ENCODE data around the gene RAD51B.

The RAD51B gene

DNA sequence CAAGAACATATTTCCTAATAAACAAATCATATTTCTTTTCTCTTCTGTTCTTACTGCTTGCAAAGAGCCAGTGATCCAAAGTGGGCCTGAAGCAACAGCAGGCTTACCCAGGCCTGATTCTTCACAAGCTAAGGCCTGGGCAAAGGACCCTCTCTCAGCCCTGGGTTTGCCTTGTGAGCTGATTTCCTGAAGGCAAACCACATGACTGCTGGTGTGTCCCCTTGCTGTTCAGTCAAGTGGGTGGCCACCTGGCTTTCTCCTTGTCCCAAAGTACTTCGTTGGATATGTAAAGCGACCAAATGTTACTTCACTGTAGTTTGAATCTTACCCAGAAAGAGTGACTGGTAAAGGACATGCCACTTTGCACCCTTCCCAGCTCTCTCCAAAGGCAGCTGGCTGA is 580.4 kb downstream of the RAD51B start:
- DNase-seq: no peak

DNA sequence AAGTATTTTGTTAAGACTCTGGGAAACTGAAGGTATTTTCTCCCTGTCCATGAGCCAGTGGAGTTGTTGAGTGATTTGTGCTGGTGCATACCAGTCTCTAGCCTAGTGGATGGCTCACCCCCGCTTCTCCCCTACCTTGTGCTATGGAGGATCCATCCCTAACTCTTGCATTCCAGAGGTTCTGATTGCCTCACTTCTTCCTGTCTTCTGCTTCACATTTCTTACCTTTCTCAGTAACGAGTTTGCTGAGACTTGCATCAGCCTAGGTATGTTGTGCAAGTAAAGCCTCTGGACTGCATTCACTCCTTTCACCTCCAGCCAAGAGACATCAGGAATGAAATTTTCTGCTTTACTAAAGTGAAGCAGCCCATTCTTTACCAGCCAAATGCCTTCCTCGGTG is 581.7 kb downstream of the RAD51B start:
- no peak for DNase-seq

GRCh38 chr14:68401855-68402254 is 582.3 kb downstream of the RAD51B start:
- no peak for DNase-seq

GRCh38 chr14:68402525-68403101 is 583.0 kb downstream of the RAD51B start:
- no peak for DNase-seq

GRCh38 chr14:68403191-68404145 is 583.9 kb downstream of the RAD51B start:
- DNase-seq: no peak

DNA sequence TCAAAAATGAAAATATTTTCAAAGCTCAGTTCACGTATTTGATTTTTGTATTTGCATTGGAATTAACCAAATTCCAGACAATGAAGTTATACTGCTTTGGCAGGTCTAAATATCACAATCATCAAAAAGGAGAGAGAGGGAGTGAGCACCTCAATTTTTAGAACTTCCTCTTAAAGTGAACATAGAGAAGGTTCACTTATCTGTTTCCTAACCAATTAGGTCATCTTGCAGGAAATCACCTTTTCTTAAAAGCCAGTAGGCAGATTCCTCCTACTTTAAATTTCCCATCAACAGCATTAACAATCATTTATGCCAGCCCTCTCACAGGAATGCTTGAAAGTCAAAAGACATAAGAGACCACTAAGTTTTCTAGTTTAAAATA is 584.6 kb downstream of the RAD51B start:
- no peak for DNase-seq

GRCh38 chr14:68404652-68405183 is 585.1 kb downstream of the RAD51B start:
- peak; percentile 64 for DNase-seq

- DNase-seq: no peak
Measured at GRCh38 chr14:68405961-68406360, 586.4 kb downstream of the RAD51B start.

DNA sequence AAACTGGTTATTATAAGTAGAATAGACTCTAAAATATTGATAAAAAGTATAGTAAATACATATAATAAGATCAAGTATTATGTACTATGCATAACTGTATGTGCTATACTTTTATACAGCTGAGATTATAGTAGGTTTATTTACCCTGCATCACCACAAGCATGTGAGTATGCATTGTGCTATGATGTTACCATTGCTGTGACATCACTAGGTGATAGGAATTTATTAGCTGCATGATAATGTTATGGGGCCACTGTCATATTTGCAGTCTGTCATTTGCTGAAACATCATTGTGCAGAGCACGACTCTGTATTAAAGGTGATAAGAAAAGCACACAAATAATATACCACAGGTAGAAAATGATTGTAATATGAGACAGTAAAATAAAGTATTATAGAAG is 587.7 kb downstream of the RAD51B start:
- no peak for DNase-seq

DNA sequence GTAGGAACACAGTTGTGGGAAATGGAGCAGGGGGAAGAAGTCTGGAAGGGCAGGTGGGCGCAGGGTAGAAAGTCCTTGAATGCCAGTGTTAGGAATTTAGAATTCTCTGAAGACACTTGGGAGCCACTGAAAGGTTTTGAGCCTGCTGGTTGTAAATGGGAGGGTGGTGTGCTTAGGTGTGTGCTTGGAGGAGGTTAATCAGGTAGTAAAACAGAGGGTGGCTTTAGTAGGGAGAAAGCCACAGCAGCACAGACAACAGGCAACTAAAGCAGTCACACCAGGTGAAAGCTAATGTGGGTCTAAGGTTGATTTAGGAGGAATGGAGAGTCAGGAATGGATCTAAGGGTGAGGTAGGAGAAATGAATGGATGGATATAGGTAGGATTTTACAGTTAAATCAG is 588.2 kb downstream of the RAD51B start:
- DNase-seq: no peak

DNA sequence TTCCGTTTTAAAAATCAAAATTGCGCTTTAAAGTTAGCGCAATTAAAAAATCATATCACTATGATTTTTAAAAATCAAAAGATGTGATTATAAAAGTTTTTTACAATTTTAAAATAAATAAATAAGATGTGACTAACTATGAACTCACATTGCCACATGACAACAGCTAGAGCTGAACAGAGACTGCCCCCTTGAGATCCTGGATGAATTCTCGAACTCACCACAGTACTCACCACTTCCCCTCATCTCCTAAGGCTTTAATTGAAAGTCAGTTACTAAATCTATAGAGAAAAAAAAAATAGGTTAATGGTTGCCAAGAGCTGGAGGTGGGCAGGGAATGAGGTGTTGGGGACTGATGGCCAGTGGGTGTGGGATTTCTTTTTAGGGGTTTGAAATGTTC is 589.1 kb downstream of the RAD51B start:
- DNase-seq: no peak

DNA sequence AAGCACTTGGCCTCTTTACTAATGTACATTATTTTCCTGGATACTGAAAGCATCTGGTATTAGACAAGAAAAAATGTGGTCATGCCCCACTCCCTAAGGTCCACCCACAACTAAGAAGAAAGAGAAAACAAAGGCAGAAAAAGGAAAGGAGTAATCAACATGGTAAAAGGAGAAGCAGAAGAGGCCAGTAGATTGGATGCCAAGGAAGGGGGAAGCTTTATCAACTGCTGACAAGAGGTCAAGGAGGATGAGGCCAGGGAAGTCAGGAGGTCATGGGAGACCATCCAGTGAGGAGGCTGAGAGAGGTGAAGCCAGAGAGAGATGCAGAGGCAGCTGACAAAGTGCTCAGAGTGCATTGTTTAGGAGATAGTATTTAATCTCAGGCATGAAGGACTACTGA is 589.8 kb downstream of the RAD51B start:
- no peak for DNase-seq

DNA sequence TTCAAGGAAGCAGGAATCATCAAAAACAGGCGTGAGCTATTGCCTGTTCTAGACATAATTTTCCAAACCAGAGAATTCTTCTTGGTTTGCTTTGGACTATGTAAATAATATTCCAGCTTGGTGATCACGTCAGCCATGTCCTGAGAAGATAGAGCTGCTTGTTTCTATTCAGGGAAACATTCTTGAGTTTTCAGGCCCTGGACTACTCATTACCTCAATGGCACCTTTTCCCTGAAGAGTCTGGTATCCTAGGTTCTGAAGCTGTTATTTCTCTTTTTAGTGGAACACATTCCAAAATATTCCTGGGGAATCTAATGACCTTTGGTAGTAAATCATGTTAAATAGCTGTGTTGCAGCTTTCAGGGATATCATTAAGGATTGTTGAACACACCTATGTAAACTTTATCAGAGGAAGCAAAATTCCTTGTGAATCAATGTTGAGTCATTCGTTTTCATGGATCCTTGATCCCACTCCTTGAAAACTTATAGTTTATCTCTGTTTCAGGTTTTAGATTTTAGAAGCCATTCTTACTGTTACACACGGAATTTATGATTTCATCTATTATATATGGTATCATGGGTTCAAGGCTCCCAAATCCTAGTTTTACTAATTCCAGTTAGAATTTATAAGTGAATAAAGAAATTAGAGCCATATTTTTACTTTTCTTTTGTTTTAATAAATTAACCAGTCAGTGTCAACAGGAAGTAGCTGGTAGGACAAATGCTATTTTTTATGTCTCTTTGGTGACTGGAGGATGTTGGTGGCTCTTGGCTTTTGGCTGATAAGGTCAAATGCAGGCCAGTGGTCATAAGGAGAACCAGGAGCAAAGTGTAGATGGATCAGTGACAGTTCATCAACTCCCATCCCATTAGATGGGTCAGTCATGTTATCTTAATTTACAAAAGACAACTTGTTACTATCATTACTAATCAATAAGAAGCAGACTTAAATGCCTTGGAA is 593.2 kb downstream of the RAD51B start:
- no peak for DNase-seq

- DNase-seq: no peak
Measured at GRCh38 chr14:68413509-68413908, 593.9 kb downstream of the RAD51B start.

GRCh38 chr14:68414121-68414520 is 594.5 kb downstream of the RAD51B start:
- DNase-seq: no peak

- no peak for DNase-seq
Measured at GRCh38 chr14:68416171-68416570, 596.6 kb downstream of the RAD51B start.

GRCh38 chr14:68417009-68417650 is 597.6 kb downstream of the RAD51B start:
- DNase-seq: no peak

- no peak for DNase-seq
Measured at GRCh38 chr14:68418174-68419118, 598.9 kb downstream of the RAD51B start.

GRCh38 chr14:68420350-68420749 is 600.8 kb downstream of the RAD51B start:
- no peak for DNase-seq

- DNase-seq: no peak
Measured at GRCh38 chr14:68421116-68421515, 601.5 kb downstream of the RAD51B start.

DNA sequence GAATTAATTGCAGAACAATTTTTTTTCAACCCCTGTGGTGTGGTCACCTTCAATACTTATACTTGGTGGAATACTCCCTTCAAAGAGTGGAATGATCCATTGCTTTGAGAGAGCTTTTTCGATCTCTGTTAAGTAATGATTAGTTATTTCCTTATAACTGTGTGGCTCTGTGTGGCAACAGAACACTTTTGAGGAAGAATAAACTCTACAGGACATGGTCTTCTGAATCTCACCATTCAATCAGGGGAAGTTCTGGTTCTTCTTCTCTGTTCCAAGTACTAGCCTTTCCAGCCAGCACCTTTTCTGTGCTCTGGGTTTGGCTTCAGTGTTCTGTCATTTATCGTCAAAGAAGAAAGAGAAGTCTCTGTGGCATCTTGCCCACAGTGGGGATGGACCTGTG is 604.1 kb downstream of the RAD51B start:
- DNase-seq: no peak

Measured in activated effector memory CD4-positive, alpha-beta T cell treated with anti-CD3 and anti-CD28 coated beads, Interleukin-2, amount 50 U/mL, for 16 hours (primary cell).